Measurements from ENCODE around the gene TMEM171.

TMEM171 gene

DNA sequence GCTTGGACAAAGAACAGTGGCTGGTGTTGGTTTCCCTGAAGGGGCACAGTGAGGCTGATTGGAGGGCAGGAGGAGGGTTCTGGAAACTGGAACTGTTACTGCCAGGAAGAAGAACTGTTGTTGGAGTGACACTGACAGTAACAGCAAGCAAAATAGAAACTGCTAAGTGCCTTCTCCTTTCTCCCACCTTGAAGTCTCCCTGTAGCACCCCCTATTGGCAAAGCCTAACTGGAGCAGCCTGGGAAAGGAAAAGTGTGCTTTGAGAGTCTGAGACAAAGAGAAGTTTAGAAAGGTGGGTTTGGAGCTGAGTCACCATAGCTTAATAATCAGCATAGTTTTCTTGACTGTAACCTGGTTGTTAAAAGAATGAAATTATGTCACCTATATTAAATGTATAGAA is 50.1 kb downstream of the TMEM171 start:
- TF ChIP-seq JUND (IDR thresholded peaks at IDR 0.05; ENCODE audit: low read depth): no peak
- in situ Hi-C loops (cut with HindIII; ENCODE audit: low pct_unique_long_range_greater_than_20kb, low sequenced_read_pairs): no loop called here
- DNase-seq (ENCODE audit: low read depth in 1 of 2, low spot score in 1 of 2): peak in 1 of 2 experiments; percentile 32

GRCh38 chr5:73171495-73171894 is 51.1 kb downstream of the TMEM171 start:
- no peak for TF ChIP-seq JUND (IDR thresholded peaks at IDR 0.05; ENCODE audit: low read depth)
- in situ Hi-C loops (cut with HindIII; ENCODE audit: low pct_unique_long_range_greater_than_20kb, low sequenced_read_pairs): no loop called here
- DNase-seq (ENCODE audit: low read depth in 1 of 2, low spot score in 1 of 2): no peak

DNA sequence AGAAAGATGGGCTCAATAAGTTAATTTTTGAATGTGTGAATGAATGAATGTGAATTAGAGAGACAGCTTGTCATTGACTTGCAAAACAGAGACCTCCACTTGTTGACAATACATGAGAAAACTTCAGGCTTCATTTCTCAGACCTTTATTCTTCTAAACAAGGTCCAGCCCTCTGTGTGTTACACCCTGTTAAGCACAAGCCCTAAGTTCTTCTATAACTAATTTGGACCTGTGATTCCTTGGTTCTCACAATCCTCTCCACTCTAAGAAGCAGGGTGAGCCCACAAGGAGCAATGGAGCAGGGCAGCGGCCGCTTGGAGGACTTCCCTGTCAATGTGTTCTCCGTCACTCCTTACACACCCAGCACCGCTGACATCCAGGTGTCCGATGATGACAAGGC is 52.6 kb downstream of the TMEM171 start, which contains the start of gene TMEM174:
TSS of gene TMEM174 (plus strand) at position 243 of the 400 bp plus-strand sequence. CDS start at position 294, 51 bp downstream.
- TF ChIP-seq JUND (IDR thresholded peaks at IDR 0.05; ENCODE audit: low read depth): no peak
- in situ Hi-C loops (cut with HindIII; ENCODE audit: low pct_unique_long_range_greater_than_20kb, low sequenced_read_pairs): no loop called here

DNA sequence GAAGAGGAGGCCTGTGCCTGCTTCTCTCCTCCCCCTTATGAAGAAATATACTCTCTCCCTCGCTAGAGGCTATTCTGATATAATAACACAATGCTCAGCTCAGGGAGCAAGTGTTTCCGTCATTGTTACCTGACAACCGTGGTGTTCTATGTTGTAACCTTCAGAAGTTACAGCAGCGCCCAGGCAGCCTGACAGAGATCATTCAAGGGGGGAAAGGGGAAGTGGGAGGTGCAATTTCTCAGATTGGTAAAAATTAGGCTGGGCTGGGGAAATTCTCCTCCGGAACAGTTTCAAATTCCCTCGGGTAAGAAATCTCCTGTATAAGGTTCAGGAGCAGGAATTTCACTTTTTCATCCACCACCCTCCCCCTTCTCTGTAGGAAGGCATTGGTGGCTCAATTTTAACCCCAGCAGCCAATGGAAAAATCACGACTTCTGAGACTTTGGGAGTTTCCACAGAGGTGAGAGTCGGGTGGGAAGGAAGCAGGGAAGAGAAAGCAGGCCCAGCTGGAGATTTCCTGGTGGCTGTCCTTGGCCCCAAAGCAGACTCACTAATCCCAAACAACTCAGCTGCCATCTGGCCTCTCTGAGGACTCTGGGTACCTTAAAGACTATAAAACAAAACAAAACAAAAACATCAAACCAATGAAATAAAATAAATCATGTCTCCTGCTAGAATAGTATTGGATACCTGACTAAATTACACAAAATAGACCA is 53.9 kb downstream of the TMEM171 start:
- TF ChIP-seq JUND (IDR thresholded peaks at IDR 0.05; ENCODE audit: low read depth): no peak
- DNase-seq (ENCODE audit: low read depth in 1 of 2, low spot score in 1 of 2): no peak
- in situ Hi-C loops (cut with HindIII; ENCODE audit: low pct_unique_long_range_greater_than_20kb, low sequenced_read_pairs): no loop called here

More for the DNA sequence above, 52.6 kb downstream of the TMEM171 start, which contains the start of gene TMEM174:
- DNase-seq (ENCODE audit: low read depth in 1 of 2, low spot score in 1 of 2): no peak

GRCh38 chr5:73176250-73176649 is 55.9 kb downstream of the TMEM171 start:
- no peak for TF ChIP-seq JUND (IDR thresholded peaks at IDR 0.05; ENCODE audit: low read depth)
- in situ Hi-C loops (cut with HindIII; ENCODE audit: low pct_unique_long_range_greater_than_20kb, low sequenced_read_pairs): no loop called here
- no peak for DNase-seq (ENCODE audit: low read depth in 1 of 2, low spot score in 1 of 2)

GRCh38 chr5:73178265-73178664 is 57.9 kb downstream of the TMEM171 start:
- in situ Hi-C loops (cut with HindIII; ENCODE audit: low pct_unique_long_range_greater_than_20kb, low sequenced_read_pairs): no loop called here

DNA sequence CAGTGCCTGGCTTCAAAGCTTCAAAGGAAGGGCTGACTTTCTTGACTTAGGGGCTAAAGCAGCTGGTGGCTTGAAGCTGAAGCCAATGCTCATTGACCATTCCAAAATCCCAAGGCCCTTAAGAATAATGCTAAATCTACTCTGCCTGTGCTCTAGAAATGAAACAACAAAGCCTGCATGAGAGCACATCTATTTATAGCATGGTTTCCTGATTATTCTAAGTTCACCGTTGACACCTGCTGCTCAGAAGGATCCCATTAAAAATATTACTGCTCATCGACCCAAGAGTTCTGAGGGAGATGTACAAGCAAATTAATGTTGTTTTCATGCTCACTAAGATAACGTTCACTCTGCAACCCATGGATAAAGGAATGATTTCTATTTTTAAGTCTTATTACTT is 59.4 kb downstream of the TMEM171 start:
- no peak for TF ChIP-seq JUND (IDR thresholded peaks at IDR 0.05; ENCODE audit: low read depth)
- no peak for DNase-seq (ENCODE audit: low read depth in 1 of 2, low spot score in 1 of 2)
- in situ Hi-C loops (cut with HindIII; ENCODE audit: low pct_unique_long_range_greater_than_20kb, low sequenced_read_pairs): no loop called here

More at GRCh38 chr5:73178265-73178664, 57.9 kb downstream of the TMEM171 start:
- TF ChIP-seq JUND (IDR thresholded peaks at IDR 0.05; ENCODE audit: low read depth): no peak
- DNase-seq (ENCODE audit: low read depth in 1 of 2, low spot score in 1 of 2): no peak

DNA sequence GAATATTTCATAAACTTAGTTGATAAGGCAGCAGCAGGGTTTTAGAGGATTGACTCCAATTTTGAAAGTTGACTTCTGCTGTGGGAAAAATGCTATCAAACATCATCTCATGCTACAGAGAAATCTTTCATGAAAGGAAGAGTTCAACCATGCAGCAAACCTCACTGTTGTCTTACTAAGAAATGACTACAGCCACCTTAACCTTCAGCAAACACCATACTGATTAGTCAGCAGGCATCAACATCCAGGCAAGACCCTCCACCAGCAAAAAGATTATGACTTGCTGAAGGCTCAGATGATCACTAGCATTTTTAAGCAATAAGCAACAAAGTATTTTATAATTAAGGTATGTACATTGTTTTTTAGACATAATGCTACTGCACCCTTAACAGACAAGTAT is 60.2 kb downstream of the TMEM171 start:
- no peak for DNase-seq (ENCODE audit: low read depth in 1 of 2, low spot score in 1 of 2)
- in situ Hi-C loops (cut with HindIII; ENCODE audit: low pct_unique_long_range_greater_than_20kb, low sequenced_read_pairs): no loop called here
- TF ChIP-seq JUND (IDR thresholded peaks at IDR 0.05; ENCODE audit: low read depth): no peak
